SHP77 (cell line): ENCODE measurements around the gene POLR2I.
"Not testable (repeated sequence)": the region's sequence is repeated elsewhere in the genome, so short reads cannot be mapped to it uniquely, and the experiment has no call there.

ENCODE experiments used
- DNase-seq, 2 experiments: peaks; one replicate each; lab custom pipeline; 2025; lab: John Stamatoyannopoulos, UW

POLR2I gene

GRCh38 chr19:36131221-36131620, 16.5 kb upstream of the POLR2I start:
- DNase-seq: not testable (repeated sequence)

GRCh38 chr19:36128392-36128736, 13.7 kb upstream of the POLR2I start:
- DNase-seq: peak in 1 of 2 experiments; percentile 35

- no peak for DNase-seq
These were observed 10.9 kb upstream of the POLR2I start for GRCh38 chr19:36125557-36125956.

GRCh38 chr19:36121486-36122124, 6.9 kb upstream of the POLR2I start:
- DNase-seq: no peak

- no peak for DNase-seq
These were observed 6.3 kb upstream of the POLR2I start for GRCh38 chr19:36120984-36121358.

- DNase-seq: no peak
These were observed 5.7 kb upstream of the POLR2I start for GRCh38 chr19:36120092-36120983.

- no peak for DNase-seq
These were observed 1.6 kb upstream of the POLR2I start for GRCh38 chr19:36116344-36116637.

GRCh38 chr19:36115453-36116343, 1.0 kb upstream of the POLR2I start, which contains the start of gene TBCB:
Gene TBCB (plus strand): TSS chr19:36115468. CDS start chr19:36115561, 93 bp downstream.
- DNase-seq: no peak

GRCh38 chr19:36113894-36114720, 568 bp downstream of the POLR2I start:
- no peak for DNase-seq

- DNase-seq: no peak
These were observed 1.2 kb downstream of the POLR2I start for GRCh38 chr19:36113425-36113824.

- DNase-seq: no peak
These were observed 2.0 kb downstream of the POLR2I start for GRCh38 chr19:36112678-36113077.

- no peak for DNase-seq
These were observed 3.5 kb downstream of the POLR2I start for GRCh38 chr19:36111200-36111539.

GRCh38 chr19:36110487-36111199, 4.0 kb downstream of the POLR2I start, which contains the start of gene OVOL3:
Gene OVOL3 (plus strand): TSS chr19:36111143. CDS start chr19:36111203, 60 bp downstream.
- DNase-seq: no peak

GRCh38 chr19:36108684-36109083, 6.0 kb downstream of the POLR2I start:
- no peak for DNase-seq

- DNase-seq: no peak
These were observed 7.7 kb downstream of the POLR2I start for GRCh38 chr19:36106991-36107390.

- DNase-seq: no peak
These were observed 8.2 kb downstream of the POLR2I start for GRCh38 chr19:36106441-36106840.

GRCh38 chr19:36103842-36104552, 10.7 kb downstream of the POLR2I start:
- no peak for DNase-seq

- DNase-seq: no peak
These were observed 11.5 kb downstream of the POLR2I start for GRCh38 chr19:36103040-36103626.

- no peak for DNase-seq
These were observed 12.9 kb downstream of the POLR2I start for GRCh38 chr19:36101550-36102327.
